Measurements from ENCODE around the gene SLC27A1.

DNA sequence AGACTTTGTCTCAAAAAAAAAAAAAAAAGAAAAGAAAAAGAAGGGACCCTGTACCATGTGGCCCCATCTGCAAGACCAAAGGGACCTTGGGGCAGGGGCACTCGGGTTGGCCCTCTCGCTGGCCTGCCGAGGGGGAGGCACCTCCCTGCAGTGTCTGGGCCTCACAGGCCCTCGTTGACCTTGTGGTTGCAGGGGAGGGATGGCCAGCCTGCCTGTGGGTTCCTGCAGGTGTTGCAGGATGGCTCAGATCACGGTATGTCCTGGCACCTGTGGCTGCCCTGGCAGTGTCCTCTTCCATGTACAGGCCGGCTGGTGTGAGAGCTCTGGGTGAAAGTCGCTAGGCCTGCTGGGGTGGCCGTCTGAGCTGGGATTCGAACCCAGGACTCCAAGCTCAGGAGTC lies 36.4 kb downstream of the SLC27A1 start:
- TF ChIP-seq EZH2 (IDR thresholded peaks at IDR 0.05; ENCODE audit: insufficient read depth, poor library complexity, severe bottlenecking) (no peak), EZH2phosphoT487 (IDR thresholded peaks at IDR 0.05; ENCODE audit: insufficient read depth, low read depth) (no peak)

Measured in GM23248 (cell line).